ENCODE data around the gene MTA2.

- no peak for TF ChIP-seq CTCF (conservative IDR thresholded peaks at IDR 0.05; ENCODE audit: low read length)
- no peak for TF ChIP-seq EZH2phosphoT487 (IDR thresholded peaks at IDR 0.05; ENCODE audit: borderline replicate concordance, low read depth, low read length)
Measured at GRCh38 chr11:62578541-62578940, 23.1 kb downstream of the MTA2 start.

Data from OCI-LY7 (cell line).